NCI-H82 treated with DMSO at 0.1 percent for 48 hours (cell line): ENCODE data around the gene C4BPB.

Experiments used
- DNase-seq: peaks from one replicate; lab custom pipeline; 2025; ENCODE audit not compliant: unreplicated experiment; lab: John Stamatoyannopoulos, UW

The C4BPB gene

GRCh38 chr1:207139616-207140015 is 51.0 kb downstream of the C4BPB start:
- DNase-seq = no peak

- DNase-seq = no peak
These were observed 51.9 kb downstream of the C4BPB start for GRCh38 chr1:207140536-207140935.

DNA sequence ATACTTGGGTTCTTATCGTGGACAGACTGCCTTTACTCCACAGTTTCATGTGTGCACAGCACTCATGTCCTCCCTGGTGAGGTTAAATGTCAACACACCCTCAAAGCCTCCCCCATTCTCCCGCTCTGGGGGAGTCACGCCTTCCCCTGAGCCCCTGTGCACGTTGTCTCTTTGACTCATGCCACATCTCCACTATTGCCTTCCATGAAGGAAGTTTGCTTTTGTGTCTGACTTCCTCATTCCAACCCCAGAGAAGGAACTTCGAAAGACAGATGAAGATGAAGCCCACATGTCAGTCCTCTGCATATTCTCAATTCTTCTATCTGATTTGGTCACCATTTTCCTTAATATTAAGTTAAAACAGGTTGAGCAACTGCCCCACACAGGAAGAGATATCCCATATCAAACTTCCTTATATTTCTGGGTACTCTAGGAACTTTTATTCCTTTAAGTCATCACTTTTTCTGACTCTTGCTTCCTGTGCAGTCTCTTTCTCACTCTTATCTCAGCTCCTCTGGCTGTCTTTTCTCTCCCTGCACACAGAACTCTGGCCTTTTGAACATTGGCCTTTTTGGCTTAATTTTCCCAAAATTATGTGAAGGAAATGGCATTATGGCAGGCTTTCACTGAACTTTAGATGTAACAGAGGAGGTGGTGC is 56.9 kb downstream of the C4BPB start:
- DNase-seq = no peak
